GM12892 (cell line): ENCODE measurements around the gene R3HDM2.
A peak's percentile ranks its signal among the peaks of the same experiment; 100 is the strongest.

Experiments
- DNase-seq: peaks from one replicate; pipeline ENCODE4 v3.0.0; 2011; ENCODE audit not compliant: insufficient read length
- FAIRE-seq: peaks from 2 replicates; lab custom pipeline; 2011; peaks lifted over from hg19 to GRCh38; lab: Jason Lieb, UNC
- POLR2A ChIP-seq: IDR thresholded peaks from 2 replicates; pipeline ENCODE4 v1.6.1; 2011; ENCODE audit warnings: low read depth, low read length, control low read depth
- POLR2AphosphoS5 ChIP-seq: IDR thresholded peaks from 2 replicates; pipeline ENCODE4 v1.6.1; 2011; ENCODE audit warnings: low read depth, low read length, control low read depth
- TAF1 ChIP-seq: IDR thresholded peaks from 2 replicates; pipeline ENCODE4 v1.6.1; 2011; ENCODE audit warnings: low read depth, mild to moderate bottlenecking, control low read depth, low read length, borderline replicate concordance

Gene R3HDM2

DNA sequence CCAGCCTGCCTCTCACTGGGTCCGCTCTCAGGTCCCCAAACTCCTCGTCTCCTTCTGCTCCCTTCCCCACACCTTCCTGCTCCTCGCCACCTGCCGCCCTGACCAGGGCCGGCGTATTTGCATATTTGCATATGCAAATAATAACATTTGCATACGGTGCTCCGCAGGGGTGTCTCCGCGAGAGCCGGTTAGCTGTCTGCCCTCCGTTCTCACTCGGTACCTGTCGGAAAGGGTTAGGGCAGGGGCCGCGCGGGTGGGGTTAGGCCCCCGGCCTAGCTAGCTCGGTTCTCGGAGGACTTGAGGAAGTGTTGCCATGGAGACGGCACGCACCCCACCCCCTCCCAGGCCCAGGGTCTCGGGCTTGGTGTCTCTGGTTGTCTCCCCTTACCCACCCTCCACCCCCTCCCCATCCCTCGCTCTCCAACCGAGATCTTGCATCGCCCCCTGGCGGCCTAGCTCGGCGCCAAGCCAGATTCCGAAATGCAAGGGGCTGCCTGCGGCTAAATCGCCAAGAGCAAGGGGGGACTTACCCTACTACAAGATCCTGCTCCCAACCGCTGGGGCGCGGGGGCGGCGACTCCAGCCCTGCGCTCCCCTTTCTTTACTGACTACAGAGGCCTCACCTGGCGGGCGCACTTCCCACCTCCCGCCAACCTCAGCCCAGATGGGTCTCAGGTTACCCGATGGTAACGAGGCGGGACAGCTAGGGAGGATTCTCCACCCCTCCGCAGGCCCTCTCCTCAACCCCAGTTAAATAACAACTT lies 188.0 kb downstream of the R3HDM2 start:
- DNase-seq (peak; percentile 77), FAIRE-seq (peak; percentile 81)
- TF ChIP-seq POLR2A (no peak), POLR2AphosphoS5 (no peak), TAF1 (no peak)

GRCh38 chr12:57242329-57242690 lies 188.5 kb downstream of the R3HDM2 start:
- FAIRE-seq = peak; percentile 58

GRCh38 chr12:57241402-57242310 lies 189.2 kb downstream of the R3HDM2 start:
- DNase-seq (no peak), FAIRE-seq (no peak)
- no peak for TF ChIP-seq TAF1
- TF ChIP-seq POLR2AphosphoS5 = no peak
- no peak for TF ChIP-seq POLR2A

More at GRCh38 chr12:57242329-57242690, 188.5 kb downstream of the R3HDM2 start:
- no peak for DNase-seq
- no peak for TF ChIP-seq POLR2A
- TF ChIP-seq TAF1 = no peak
- no peak for TF ChIP-seq POLR2AphosphoS5

DNA sequence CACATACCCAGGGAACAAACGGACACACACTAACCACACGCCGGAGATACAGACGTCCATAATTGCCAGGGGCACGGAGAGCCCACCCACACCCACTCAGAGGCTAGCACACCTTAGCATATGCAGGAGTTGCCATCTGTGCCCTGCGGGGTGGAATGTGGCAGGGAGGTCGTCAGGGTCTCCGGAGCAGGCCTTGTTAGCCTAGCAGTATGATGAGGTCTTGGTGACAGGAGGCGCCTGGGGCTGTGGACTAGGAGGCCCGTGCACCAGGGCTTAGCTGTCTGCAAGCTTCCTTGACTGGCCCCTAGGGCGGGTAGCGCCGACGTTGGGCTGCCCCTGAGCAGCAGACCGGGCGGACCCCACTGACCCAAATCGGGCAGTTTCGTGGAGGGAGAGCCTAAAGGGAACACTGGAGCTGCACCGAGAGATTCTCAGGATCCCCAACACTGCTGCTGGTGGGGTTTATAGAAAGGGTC lies 189.9 kb downstream of the R3HDM2 start:
- DNase-seq = no peak

DNA sequence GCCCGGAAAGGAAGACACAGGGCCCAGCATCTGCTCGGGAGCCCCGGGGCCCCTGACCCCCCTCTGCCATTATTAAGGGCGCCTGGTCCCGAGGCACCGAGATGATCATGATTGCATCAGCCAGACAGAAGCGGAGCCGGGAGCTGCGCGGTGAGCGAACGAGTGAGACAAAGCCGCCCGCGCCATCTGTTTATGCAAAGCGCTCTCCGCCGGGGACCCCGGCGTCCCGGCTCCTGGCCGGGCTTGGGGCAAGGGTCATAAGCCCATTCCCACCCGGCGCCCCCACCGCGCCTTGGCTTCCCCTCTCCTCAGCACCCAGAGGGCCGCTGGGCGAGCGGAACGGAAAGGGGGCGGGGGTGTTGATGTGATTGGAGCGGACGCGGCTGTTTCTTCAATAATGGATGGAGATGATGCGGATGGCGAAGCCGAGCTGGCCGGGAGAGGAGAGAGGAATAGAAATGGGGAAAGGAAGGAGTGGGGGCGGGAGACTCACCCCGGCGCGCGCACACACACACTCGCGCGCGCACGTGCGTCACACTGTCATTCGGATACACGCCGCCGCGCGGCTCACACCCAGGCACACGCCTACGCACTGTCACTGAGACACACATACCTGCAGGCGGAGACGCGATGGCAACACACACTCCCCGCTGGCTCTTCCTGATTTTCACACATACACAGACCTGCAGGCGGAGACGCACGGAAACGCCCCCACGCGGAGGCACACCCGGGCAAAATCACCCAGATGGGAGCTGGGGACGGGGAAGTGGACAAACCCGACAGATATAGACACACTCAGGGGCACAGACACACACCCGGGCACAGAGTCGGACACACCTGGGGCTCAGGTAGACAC lies 190.5 kb downstream of the R3HDM2 start:
- TF ChIP-seq POLR2AphosphoS5 (no peak), TAF1 (no peak), POLR2A (no peak)
- DNase-seq = peak; percentile 48
- FAIRE-seq = peak; percentile 92

More for the DNA sequence above, 189.9 kb downstream of the R3HDM2 start:
- FAIRE-seq = no peak
- TF ChIP-seq POLR2AphosphoS5 = no peak
- TF ChIP-seq POLR2A = no peak
- no peak for TF ChIP-seq TAF1

DNA sequence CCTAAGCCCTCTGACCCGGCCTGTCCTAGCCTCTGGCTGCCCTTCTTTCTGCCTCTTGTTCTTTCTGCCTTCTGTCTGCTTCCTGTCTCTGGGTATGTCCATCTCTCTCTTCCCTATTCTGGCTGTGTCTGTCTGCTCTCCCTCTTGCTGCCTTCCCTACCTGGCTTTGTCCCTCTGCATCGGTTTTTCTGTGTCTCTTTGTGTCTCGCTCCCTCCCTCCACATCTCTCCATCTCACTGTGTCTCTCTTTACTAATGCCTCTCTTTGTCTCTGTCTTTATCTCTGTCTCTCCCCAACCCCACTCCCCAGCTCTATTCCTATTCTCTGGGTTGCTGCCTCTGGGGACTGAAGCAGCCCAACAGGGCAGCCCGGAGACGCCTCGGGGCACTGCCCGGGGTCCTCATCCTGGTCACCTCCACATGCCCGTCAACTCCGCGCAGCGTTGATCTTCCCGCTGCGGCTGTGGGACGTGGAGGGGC lies 191.2 kb downstream of the R3HDM2 start:
- FAIRE-seq (no peak), DNase-seq (no peak)
- TF ChIP-seq POLR2A (no peak), POLR2AphosphoS5 (no peak), TAF1 (no peak)

GRCh38 chr12:57238854-57239554 lies 191.8 kb downstream of the R3HDM2 start:
- FAIRE-seq = peak; percentile 95
- DNase-seq = peak; percentile 97
- TF ChIP-seq POLR2AphosphoS5 = no peak
- 0 out of 2 replicates have a peak, but pooled peaks have one; percentile 17 for TF ChIP-seq TAF1

GRCh38 chr12:57237932-57238853 lies 192.7 kb downstream of the R3HDM2 start:
- TF ChIP-seq POLR2AphosphoS5 = no peak
- TF ChIP-seq POLR2A = no peak
- TF ChIP-seq TAF1 = no peak
- no peak for FAIRE-seq
- peak; percentile 49 for DNase-seq

DNA sequence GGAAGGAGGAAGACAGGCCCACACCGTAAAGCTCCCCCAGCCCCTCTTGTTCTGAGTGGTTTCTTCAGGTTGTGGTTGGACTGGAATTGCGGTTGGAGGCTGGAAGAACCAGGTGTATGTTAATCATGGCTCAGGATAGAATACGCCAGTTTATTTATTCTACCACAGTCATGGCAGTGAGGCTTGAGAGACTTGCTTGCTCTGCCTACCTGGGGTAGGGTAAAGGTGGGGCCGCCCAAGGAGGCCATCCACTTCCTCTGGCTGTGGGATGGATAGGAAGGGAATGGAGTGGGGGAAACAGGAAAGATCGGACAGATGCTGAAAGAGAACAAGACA lies 193.3 kb downstream of the R3HDM2 start:
- DNase-seq (no peak), FAIRE-seq (no peak)
- no peak for TF ChIP-seq POLR2A
- no peak for TF ChIP-seq TAF1
- TF ChIP-seq POLR2AphosphoS5 = no peak
